ENCODE measurements around the gene IRX2. TPM values are rescaled to one million over a fixed set of nuclear protein-coding genes. Genes with fewer than 3 reads are reported as not detected.
A peak's percentile ranks its signal among the peaks of the same experiment; 100 is the strongest.

IRX2 gene
- polyA plus RNA-seq, 1 donor from 2014 or later = 0.95 TPM

DNA sequence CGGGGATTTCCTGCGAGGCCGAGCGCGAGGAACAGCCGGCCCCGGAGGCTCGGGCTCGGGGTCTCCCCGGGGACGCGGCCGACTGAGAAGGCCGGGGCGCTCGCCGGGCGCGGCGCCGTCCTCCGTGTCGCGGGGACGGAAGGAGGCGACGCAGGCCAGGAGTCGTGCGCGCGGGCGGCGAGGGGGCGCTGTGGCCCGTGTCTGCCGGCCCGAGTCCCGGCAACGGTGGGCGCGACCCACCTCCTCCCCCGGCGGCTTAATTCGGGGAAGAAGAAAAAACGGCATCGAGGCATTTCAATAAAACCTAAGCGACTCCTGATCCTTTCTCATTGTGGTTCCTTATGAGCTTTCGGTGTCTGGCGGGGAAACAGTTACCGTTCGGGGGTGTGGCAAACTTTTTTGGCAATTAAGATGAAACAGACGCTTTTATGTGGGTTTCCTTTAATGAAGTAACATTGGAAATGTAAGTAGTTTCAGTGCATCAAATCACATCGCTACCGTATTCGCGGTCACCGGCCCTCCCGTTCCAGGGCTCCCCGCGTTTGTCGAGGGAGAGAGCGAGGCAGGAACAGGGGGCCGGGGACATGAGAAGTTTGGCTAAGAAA lies 3.7 kb upstream of the IRX2 start:
- Histone ChIP-seq H3F3A (ENCODE audit: insufficient read depth, low read length, poor library complexity, severe bottlenecking) (no peaks in the 10 kb centered on the region), H3K9me3 (ENCODE audit: low read length) (no peaks in the 10 kb centered on the region), H3K4me2 (ENCODE audit: low read length) (no peak overlapping the region), H3K36me3 (ENCODE audit: insufficient read depth, low read length) (no peaks in the 10 kb centered on the region), H3K4me3 (ENCODE audit: low read length) (no peak overlapping the region), H3K9me2 (ENCODE audit: insufficient read depth, low read length) (no peaks in the 10 kb centered on the region), H3K27ac (ENCODE audit: low read length) (no peak overlapping the region), H3K9ac (ENCODE audit: low read length) (no peak overlapping the region), H2AFZ (ENCODE audit: low read depth, low read length) (no peak overlapping the region), H3K27me3 (ENCODE audit: insufficient read depth, low read depth, low read length) (peaks cover 82% of the 10 kb centered on the region), H3K79me2 (replicated peaks; ENCODE audit: insufficient read depth, low read length) (no peaks in the 10 kb centered on the region), H4K20me1 (ENCODE audit: insufficient read depth) (no peaks in the 10 kb centered on the region)
- TF ChIP-seq MXI1 (conservative IDR thresholded peaks at IDR 0.05; ENCODE audit: poor library complexity, severe bottlenecking) (no peak), CTCF (IDR thresholded peaks at IDR 0.05; ENCODE audit: poor library complexity, severe bottlenecking) (peak; percentile 51), RAD21 (conservative IDR thresholded peaks at IDR 0.05) (peak; percentile 50), TAF1 (IDR thresholded peaks at IDR 0.05; ENCODE audit: low read depth) (no peak), POLR2AphosphoS5 (IDR thresholded peaks at IDR 0.05) (no peak), EZH2 (IDR thresholded peaks at IDR 0.05; ENCODE audit: borderline replicate concordance, insufficient read depth, low read length, poor library complexity, severe bottlenecking) (no peak), EP300 (conservative IDR thresholded peaks at IDR 0.05; ENCODE audit: poor library complexity, severe bottlenecking) (no peak), SMC3 (conservative IDR thresholded peaks at IDR 0.05; ENCODE audit: poor library complexity) (peak; percentile 40)
- TF ChIP-seq, protein P1, sequence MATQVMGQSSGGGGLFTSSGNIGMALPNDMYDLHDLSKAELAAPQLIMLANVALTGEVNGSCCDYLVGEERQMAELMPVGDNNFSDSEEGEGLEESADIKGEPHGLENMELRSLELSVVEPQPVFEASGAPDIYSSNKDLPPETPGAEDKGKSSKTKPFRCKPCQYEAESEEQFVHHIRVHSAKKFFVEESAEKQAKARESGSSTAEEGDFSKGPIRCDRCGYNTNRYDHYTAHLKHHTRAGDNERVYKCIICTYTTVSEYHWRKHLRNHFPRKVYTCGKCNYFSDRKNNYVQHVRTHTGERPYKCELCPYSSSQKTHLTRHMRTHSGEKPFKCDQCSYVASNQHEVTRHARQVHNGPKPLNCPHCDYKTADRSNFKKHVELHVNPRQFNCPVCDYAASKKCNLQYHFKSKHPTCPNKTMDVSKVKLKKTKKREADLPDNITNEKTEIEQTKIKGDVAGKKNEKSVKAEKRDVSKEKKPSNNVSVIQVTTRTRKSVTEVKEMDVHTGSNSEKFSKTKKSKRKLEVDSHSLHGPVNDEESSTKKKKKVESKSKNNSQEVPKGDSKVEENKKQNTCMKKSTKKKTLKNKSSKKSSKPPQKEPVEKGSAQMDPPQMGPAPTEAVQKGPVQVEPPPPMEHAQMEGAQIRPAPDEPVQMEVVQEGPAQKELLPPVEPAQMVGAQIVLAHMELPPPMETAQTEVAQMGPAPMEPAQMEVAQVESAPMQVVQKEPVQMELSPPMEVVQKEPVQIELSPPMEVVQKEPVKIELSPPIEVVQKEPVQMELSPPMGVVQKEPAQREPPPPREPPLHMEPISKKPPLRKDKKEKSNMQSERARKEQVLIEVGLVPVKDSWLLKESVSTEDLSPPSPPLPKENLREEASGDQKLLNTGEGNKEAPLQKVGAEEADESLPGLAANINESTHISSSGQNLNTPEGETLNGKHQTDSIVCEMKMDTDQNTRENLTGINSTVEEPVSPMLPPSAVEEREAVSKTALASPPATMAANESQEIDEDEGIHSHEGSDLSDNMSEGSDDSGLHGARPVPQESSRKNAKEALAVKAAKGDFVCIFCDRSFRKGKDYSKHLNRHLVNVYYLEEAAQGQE (IDR thresholded peaks at IDR 0.05; ENCODE audit: borderline replicate concordance) = no peak

DNA sequence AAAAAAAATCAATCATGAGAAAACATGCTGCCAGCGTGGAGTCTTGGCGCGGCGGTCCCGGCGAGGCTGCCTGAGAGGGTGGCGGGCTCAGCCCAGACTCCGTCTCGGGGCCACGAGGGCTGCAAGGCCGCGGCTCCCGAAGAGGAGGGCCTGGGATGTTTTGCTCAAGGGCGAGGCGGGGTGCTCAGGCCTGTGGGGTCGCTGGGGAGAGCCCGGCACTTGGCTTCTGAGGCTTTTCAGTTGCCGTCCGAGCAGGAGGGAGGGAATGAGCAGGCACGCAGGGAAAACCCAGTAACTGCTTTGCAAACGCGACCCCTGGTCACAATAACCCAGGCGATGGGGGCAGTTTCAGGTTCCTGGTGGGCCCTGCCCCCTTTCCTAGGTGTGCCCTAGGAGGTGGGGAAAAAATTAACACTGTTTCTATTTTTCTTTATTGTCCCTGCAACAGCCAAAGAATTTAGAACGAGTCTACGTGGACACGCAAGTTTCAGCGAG lies 3.2 kb upstream of the IRX2 start:
- no peaks in the 10 kb centered on the region for H3K9me2 ChIP-seq (ENCODE audit: insufficient read depth, low read length)
- H2AFZ ChIP-seq (ENCODE audit: low read depth, low read length) = no peak overlapping the region
- H3K9ac ChIP-seq (ENCODE audit: low read length) = no peak overlapping the region
- H3K27ac ChIP-seq (ENCODE audit: low read length) = no peak overlapping the region
- no peaks in the 10 kb centered on the region for H3K79me2 ChIP-seq (replicated peaks; ENCODE audit: insufficient read depth, low read length)
- H4K20me1 ChIP-seq (ENCODE audit: insufficient read depth) = no peaks in the 10 kb centered on the region
- H3K4me2 ChIP-seq (ENCODE audit: low read length) = no peak overlapping the region
- H3K36me3 ChIP-seq (ENCODE audit: insufficient read depth, low read length) = no peaks in the 10 kb centered on the region
- no peak overlapping the region for H3K4me3 ChIP-seq (ENCODE audit: low read length)
- H3F3A ChIP-seq (ENCODE audit: insufficient read depth, low read length, poor library complexity, severe bottlenecking) = no peaks in the 10 kb centered on the region
- TF ChIP-seq EZH2 (IDR thresholded peaks at IDR 0.05; ENCODE audit: borderline replicate concordance, insufficient read depth, low read length, poor library complexity, severe bottlenecking) (peak; percentile 83), RAD21 (conservative IDR thresholded peaks at IDR 0.05) (no peak)
- H3K27me3 ChIP-seq (ENCODE audit: insufficient read depth, low read depth, low read length) = peaks cover 88% of the 10 kb centered on the region
- peaks cover under 1% of the 10 kb centered on the region for H3K9me3 ChIP-seq (ENCODE audit: low read length)

All from neural cell (in vitro differentiated cells).